A549 (cell line): ENCODE measurements around the gene CD79B.

Experiments used
- CTCF ChIP-seq: fragments of >200 bp; sonication (Bioruptor Twin); formaldehyde crosslinking; IDR thresholded peaks from 3 replicates; pipeline ENCODE4 v1.5.1; 2016
- HDAC2 ChIP-seq: fragments of 200-600 bp; sonication (generic); IDR thresholded peaks from 2 replicates; pipeline ENCODE4 v1.6.1; 2016
- JUNB ChIP-seq: fragments of >200 bp; sonication (Bioruptor Twin); formaldehyde crosslinking; IDR thresholded peaks from 2 replicates; pipeline ENCODE4 v1.6.1; 2016
- PHF8 ChIP-seq: fragments of 200-600 bp; sonication (generic); IDR thresholded peaks from 2 replicates; pipeline ENCODE4 v1.6.1; 2016; ENCODE audit warnings: low read depth, mild to moderate bottlenecking, antibody characterized with exemption, moderate library complexity, borderline replicate concordance
- POLR2A ChIP-seq: IDR thresholded peaks from 2 replicates; pipeline ENCODE4 v1.6.1; 2012; ENCODE audit warnings: mild to moderate bottlenecking, low read length
- REST ChIP-seq: fragments of 200-600 bp; sonication (generic); IDR thresholded peaks from 2 replicates; pipeline ENCODE4 v1.6.1; 2016; ENCODE audit warnings: antibody characterized with exemption, mild to moderate bottlenecking, moderate library complexity
- RFX5 ChIP-seq: fragments of 450-650 bp; IDR thresholded peaks from 2 replicates; pipeline ENCODE4 v1.7.1; 2014; ENCODE audit warnings: antibody characterized with exemption, mild to moderate bottlenecking, moderate library complexity

- no peak for TF ChIP-seq PHF8
- TF ChIP-seq CTCF = no peak
- TF ChIP-seq RFX5 = no peak
- no peak for TF ChIP-seq POLR2A
- TF ChIP-seq JUNB = no peak
- TF ChIP-seq REST = no peak
- TF ChIP-seq HDAC2 = no peak
These were observed 30.2 kb upstream of the CD79B start for GRCh38 chr17:63962298-63962744.
